GM23248 (cell line): ENCODE measurements around the gene CAMK4.

Experiments
- EZH2 ChIP-seq: fragments of 200-600 bp; sonication (generic); IDR thresholded peaks from 2 replicates; pipeline ENCODE4 v1.6.1; 2018; ENCODE audit warnings: antibody characterized with exemption, mild to moderate bottlenecking; ENCODE audit not compliant: insufficient read depth, poor library complexity, severe bottlenecking
- EZH2phosphoT487 ChIP-seq: fragments of 200-600 bp; sonication (generic); IDR thresholded peaks from 2 replicates; pipeline ENCODE4 v1.6.1; 2018; ENCODE audit warnings: antibody characterized with exemption, moderate library complexity, mild to moderate bottlenecking, low read depth; ENCODE audit not compliant: insufficient read depth

DNA sequence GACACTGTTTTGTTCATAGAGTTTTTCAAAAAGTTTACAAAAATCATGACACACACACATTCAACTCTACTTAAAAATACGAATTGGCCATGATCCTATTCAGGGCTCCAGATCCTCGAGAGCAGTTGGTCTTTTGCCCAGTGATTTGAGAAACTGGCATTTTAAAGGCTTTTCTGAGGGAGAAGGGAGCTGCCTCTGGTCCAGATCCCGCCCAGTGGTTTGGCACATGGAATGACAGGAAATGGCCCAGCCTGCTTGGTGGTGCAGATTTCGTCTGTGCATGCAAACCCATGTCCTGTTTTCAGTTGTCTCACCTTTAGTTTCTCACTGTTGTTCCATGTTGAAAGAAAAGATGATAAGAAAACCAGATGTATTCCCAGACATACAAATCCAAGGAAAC lies 3.6 kb downstream of the CAMK4 start:
- TF ChIP-seq EZH2phosphoT487: no peak
- no peak for TF ChIP-seq EZH2
